Measurements from ENCODE around the gene COLEC11.

The COLEC11 gene

GRCh38 chr2:3585261-3586109 lies 9.4 kb upstream of the COLEC11 start:
- DNase-seq (ENCODE audit: low read depth), result no peak
- TF ChIP-seq CTCF (IDR thresholded peaks at IDR 0.05; ENCODE audit: low read depth, low read length, missing control alignments), result no peak
- H3K4me3 ChIP-seq (ENCODE audit: low read depth, low read length), result no peak overlapping the region

- H3K4me3 ChIP-seq (ENCODE audit: low read depth, low read length), result no peak overlapping the region
- no peak for TF ChIP-seq CTCF (IDR thresholded peaks at IDR 0.05; ENCODE audit: low read depth, low read length, missing control alignments)
- no peak for DNase-seq (ENCODE audit: low read depth)
These were observed 8.7 kb upstream of the COLEC11 start for GRCh38 chr2:3586220-3586619.

GRCh38 chr2:3587021-3587420 lies 7.9 kb upstream of the COLEC11 start:
- no peak for TF ChIP-seq CTCF (IDR thresholded peaks at IDR 0.05; ENCODE audit: low read depth, low read length, missing control alignments)
- DNase-seq (ENCODE audit: low read depth), result no peak
- no peak overlapping the region for H3K4me3 ChIP-seq (ENCODE audit: low read depth, low read length)

GRCh38 chr2:3587432-3587831 lies 7.5 kb upstream of the COLEC11 start:
- DNase-seq (ENCODE audit: low read depth), result no peak
- H3K4me3 ChIP-seq (ENCODE audit: low read depth, low read length), result no peak overlapping the region
- no peak for TF ChIP-seq CTCF (IDR thresholded peaks at IDR 0.05; ENCODE audit: low read depth, low read length, missing control alignments)

- no peak for TF ChIP-seq CTCF (IDR thresholded peaks at IDR 0.05; ENCODE audit: low read depth, low read length, missing control alignments)
These were observed 6.8 kb upstream of the COLEC11 start for GRCh38 chr2:3588084-3588483.

GRCh38 chr2:3589086-3589485 lies 5.8 kb upstream of the COLEC11 start:
- H3K4me3 ChIP-seq (ENCODE audit: low read depth, low read length), result no peak overlapping the region
- no peak for TF ChIP-seq CTCF (IDR thresholded peaks at IDR 0.05; ENCODE audit: low read depth, low read length, missing control alignments)
- no peak for DNase-seq (ENCODE audit: low read depth)

More at GRCh38 chr2:3588084-3588483, 6.8 kb upstream of the COLEC11 start:
- no peak for DNase-seq (ENCODE audit: low read depth)
- H3K4me3 ChIP-seq (ENCODE audit: low read depth, low read length), result no peak overlapping the region

GRCh38 chr2:3595404-3595803 lies 492 bp downstream of the COLEC11 start:
- no peak overlapping the region for H3K4me3 ChIP-seq (ENCODE audit: low read depth, low read length)
- no peak for TF ChIP-seq CTCF (IDR thresholded peaks at IDR 0.05; ENCODE audit: low read depth, low read length, missing control alignments)
- no peak for DNase-seq (ENCODE audit: low read depth)

Measured in GM12864 (cell line).